HG03135 (cell line): Measurements from ENCODE around the gene ECEL1.
"Not testable (repeated sequence)": the region's sequence is repeated elsewhere in the genome, so short reads cannot be mapped to it uniquely, and the experiment has no call there.

ENCODE experiments used
- ATAC-seq: cut with Tn5 transposase; IDR thresholded peaks from one replicate; pipeline ENCODE4 v1.9.1; 2021; ENCODE audit warnings: mild to moderate bottlenecking, moderate library complexity; ENCODE audit not compliant: unreplicated experiment

ECEL1 gene

GRCh38 chr2:232460171-232460570 lies 27.5 kb downstream of the ECEL1 start:
- no peak for ATAC-seq

- no peak for ATAC-seq
Measured at GRCh38 chr2:232459419-232460035, 28.1 kb downstream of the ECEL1 start.

DNA sequence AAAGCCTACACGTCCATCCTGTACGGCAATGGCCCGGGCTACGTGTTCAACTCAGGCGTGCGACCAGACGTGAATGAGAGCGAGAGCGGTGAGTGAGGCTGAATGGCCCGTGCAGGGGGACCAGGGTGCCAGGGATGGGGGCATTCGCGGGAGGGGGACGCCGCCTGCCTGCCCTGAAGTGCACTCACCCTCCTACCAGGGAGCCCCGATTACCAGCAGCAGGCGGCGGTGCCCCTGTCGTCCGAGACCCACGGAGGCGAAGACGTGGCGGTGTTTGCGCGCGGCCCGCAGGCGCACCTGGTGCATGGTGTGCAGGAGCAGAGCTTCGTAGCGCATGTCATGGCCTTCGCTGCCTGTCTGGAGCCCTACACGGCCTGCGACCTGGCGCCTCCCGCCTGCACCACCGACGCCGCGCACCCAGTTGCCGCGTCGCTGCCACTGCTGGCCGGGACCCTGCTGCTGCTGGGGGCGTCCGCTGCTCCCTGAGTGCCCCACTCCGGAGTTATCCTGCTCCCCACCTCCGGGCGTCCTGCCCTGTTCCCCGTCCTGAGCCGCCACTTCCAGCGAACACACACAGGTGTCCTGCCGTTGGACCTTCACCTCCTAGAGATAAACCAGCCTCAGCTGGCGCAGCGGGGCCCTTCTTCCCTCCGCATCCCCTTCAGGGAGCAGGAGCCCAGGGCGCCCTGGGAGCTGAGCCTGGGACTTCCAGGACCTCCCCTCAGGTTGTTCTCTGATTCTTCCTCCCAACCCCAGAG lies 28.8 kb downstream of the ECEL1 start:
- no peak for ATAC-seq

DNA sequence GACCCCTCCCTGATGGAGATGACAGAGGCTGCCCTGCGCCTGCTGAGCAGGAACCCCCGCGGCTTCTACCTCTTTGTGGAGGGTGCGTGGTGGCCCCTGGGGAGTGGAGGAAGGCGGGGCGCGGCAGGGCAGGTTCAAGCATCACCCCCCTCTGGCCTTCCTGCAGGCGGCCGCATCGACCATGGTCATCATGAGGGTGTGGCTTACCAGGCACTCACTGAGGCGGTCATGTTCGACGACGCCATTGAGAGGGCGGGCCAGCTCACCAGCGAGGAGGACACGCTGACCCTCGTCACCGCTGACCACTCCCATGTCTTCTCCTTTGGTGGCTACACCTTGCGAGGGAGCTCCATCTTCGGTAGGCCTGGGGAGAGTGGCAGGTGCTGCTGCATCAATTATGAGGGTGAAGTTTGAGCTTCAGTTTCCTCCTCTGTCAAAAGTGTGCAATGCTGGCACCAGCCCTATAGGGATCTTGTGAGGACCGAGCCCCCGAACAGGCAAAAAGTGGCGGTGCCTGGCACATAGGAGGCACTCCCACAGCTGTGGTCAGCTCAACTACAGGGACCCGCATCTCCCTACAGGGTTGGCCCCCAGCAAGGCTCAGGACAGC lies 29.5 kb downstream of the ECEL1 start:
- ATAC-seq = no peak

DNA sequence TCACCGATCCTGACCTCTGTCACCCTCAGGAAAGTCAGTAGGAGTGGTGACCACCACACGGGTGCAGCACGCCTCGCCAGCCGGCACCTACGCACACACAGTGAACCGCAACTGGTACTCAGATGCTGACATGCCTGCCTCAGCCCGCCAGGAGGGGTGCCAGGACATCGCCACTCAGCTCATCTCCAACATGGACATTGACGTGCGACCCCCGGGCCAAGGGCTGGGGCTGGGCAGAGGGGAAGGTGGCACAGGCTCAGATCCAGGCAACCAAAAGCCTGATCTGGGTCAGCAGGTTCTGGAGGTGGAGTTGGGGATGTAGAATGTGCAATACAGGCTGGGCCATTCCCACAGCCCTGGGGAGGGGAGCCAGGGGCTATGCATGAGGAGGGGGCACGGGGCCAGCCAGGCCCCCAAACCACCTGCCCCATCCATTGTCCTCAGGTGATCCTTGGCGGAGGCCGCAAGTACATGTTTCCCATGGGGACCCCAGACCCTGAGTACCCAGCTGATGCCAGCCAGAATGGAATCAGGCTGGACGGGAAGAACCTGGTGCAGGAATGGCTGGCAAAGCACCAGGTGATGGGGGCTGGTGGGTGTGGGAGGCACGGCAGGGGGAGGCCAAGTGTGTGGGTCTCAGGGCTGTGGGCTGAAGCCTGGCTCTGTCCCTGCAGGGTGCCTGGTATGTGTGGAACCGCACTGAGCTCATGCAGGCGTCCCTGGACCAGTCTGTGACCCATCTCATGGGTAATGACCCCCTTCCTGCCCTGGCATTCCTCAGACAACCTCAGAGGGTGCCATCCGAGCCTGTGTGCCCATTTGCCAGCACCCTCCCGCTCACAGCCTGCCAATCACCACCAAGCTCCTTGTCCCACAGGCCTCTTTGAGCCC lies 30.3 kb downstream of the ECEL1 start:
- no peak for ATAC-seq

- no peak for ATAC-seq
Measured at GRCh38 chr2:232456296-232457120, 31.1 kb downstream of the ECEL1 start.

DNA sequence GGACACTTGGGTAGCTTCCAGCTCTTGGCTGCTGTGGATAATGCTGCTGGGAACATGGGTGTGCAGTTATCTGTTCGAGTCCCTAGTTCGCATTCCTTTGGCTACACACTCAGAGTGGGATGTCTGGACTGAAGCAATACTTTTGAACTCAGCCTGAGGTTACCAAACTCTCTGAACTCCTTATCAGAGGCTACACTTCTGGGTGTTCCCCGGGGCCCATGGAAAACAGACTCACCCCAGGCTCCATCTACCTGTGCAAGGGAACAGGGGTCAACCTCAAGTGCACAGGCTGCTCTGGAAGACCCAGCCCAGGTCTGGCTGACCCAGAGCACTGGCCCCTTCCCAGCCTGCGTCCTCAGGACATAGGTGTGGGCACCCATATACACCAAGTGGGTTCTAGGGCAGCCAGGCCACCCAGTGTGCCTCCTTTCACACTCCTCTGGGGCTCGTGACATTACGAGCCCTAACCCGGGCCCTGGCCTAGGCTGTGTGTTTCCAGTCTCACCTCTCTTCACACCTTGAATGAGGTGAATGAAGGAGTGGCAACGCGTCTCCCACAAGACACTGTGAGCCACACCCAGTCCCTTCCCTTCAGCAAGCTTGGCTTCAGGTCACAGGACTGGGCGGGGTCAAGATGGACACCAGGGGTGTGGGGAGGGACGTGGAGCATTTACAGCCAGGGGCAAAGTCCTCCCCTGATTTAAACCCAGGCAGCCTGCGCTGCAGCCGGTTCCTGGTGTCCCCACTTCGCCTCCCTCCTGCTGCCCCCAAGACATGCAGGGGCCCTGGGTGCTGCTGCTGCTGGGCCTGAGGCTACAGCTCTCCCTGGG lies 32.0 kb downstream of the ECEL1 start, which contains the start of gene ALPI:
Gene ALPI, plus strand, starts transcription at position 728 of the 830 bp plus-strand sequence. Its CDS starts 47 bp downstream, at position 775.
- ATAC-seq = no peak

- no peak for ATAC-seq
Measured at GRCh38 chr2:232454630-232455029, 33.0 kb downstream of the ECEL1 start.

DNA sequence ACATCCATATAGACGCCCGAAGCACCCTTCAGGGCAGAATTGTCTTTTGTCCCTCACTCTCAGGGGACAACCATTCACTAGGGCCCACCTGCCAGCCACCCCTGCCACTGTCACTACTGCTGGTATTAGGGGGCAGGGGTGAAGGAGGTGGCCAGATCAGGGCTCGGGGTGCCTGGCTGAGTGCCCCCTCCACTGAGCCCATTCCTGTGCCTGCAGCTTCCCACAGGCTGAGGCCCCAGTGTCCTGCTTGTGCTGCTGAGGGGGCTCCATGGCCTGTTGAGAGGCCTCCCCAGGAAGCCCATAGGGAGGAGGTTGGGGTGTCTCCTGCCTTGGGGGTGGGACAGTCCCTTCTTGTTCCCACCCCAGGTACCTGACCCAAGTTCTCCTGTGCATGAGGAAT lies 36.0 kb downstream of the ECEL1 start:
- not testable (repeated sequence) for ATAC-seq

- no peak for ATAC-seq
Measured at GRCh38 chr2:232449964-232450363, 37.7 kb downstream of the ECEL1 start.

DNA sequence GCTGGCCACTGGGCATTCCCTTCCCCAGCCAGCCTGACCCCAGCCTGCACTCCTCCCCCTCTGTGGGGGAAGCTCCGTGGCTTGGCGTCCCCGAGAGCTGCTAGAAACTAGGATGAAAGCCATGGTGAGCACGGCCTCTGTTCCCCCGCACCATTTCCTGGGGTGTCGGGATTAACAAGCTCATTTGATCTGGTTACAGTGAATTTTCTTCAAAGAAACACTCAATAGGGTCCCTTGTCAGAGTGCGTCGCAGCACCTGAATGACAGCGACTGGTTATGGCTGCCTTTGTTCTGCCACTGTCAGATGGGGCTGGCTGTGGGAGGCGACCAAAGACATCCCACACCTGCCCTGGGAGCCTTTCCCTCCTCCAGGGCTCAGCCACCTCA lies 39.3 kb downstream of the ECEL1 start:
- no peak for ATAC-seq

GRCh38 chr2:232447638-232448303 lies 39.9 kb downstream of the ECEL1 start:
- ATAC-seq = no peak

DNA sequence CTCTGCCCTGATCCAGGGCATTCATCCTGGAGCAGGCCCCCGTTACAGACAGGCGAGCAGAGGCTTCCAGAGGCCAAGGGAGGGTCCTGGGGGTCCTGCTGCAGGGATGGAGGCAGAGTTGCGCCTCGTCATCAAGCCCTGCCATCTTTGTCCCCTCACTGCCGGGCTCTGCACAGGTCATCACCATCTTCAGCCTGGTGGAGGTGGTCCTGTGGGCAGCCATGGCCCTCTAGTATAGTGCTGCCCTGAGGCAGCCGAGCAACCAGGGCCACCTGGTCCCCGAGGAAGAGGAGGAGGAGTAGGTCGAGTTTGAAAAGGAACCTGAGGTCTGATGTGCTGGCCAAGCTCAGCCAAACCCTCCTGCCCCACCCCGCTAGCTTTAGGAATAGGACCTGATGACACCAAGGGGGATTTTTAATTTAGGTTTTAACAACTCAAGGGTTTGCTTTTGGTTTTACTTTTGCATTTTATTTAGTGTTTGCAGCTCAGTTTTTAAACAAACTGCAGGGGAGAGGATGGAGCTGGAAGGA lies 40.5 kb downstream of the ECEL1 start:
- ATAC-seq = no peak

DNA sequence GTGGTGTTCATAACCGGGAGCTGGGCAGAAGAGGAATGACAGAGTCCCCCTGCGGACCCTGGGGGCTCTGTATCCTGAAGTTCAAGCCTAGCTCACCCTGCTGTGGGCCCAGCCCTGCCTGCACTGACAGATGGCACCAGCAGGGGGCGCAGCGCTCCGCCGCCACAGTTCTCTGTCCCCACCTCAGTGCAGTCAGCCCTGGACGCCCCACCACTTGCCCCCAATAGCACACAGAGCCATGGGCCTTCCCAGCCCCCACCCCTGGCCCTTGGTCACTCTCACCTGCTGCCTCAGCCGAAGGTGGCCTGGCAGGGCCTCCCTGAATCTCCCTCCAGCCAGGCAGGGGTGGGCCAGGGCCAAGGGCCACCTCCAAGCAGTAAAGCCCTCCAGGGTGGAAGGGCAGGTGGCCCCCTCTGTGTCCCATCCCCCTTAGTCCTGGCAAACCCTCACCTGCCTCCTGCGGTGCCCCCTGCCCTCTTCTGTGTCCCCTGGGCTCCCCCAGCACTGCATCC lies 41.3 kb downstream of the ECEL1 start:
- not testable (repeated sequence) for ATAC-seq

DNA sequence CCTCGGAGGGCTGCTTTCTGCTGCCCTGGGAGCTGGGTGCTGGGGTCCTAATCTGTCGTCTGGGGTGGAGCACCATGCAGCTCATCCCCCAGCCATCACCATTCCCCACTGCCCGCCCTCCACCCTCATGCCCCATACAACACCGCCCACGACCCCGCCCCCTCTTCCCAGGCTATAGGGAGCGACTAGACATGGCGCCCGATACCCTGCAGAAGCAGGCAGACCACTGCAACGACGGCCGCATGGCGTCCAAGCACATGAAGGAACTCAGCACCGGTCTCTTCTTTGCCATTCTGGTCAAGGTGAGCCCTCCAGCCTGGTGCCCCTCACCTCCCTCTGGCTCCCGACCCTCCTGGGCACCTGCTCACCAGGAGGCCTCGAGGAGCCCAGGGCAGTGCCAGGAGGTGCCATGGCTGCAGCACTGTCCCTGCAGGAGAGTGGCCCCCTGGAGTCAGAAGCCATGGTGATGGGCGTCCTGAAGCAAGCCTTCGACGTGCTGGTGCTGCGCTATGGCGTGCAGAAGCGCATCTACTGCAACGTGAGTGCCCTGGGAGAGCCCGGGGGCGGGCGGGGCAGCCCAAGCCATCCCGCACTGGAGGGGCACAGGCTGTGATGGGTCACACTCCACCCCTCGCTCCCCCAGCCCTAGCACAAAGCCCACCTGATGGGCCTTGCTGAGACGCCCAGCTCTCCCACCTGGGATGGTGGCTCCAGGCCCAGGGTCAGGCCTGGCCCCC lies 42.3 kb downstream of the ECEL1 start:
- ATAC-seq = not testable (repeated sequence)

- ATAC-seq = no peak
Measured at GRCh38 chr2:232444409-232445148, 43.1 kb downstream of the ECEL1 start.
